ENCODE data around the gene AADACL4. TPM values are rescaled to one million over a fixed set of nuclear protein-coding genes. Genes with fewer than 3 reads are reported as not detected.
A peak's percentile ranks its signal among the peaks of the same experiment; 100 is the strongest.

The AADACL4 gene
- total and polyA plus RNA-seq, 2 experiments from 2014 or later, result not detected

- no peaks in the 10 kb centered on the region; the same call in 2 of the 3 replicates for H3K36me3 Mint-ChIP-seq (ENCODE audit: low read depth)
- Histone ChIP-seq H3K27ac (ENCODE audit: low read depth) (0 out of 2 replicates have a peak overlapping the region, but pooled peaks have one; percentile 50), H3K4me3 (peak overlapping the region; percentile 78), H3K4me2 (peak overlapping the region; percentile 98), H3K4me1 (ENCODE audit: insufficient read depth) (peaks cover 49% of the 10 kb centered on the region), H3K36me3 (ENCODE audit: insufficient read depth) (no peaks in the 10 kb centered on the region), H3F3A (replicated peaks; ENCODE audit: low read depth) (peaks cover 13% of the 10 kb centered on the region; the same call in 1 of the 2 replicates), H3K27me3 (ENCODE audit: insufficient read depth) (0 out of 2 replicates have a peak, but pooled peaks cover 3% of the 10 kb centered on the region), H3K9me2 (ENCODE audit: insufficient read depth) (no peaks in the 10 kb centered on the region), H2AFZ (no peak overlapping the region), H4K20me1 (replicated peaks; ENCODE audit: insufficient read depth) (peaks cover 6% of the 10 kb centered on the region; the same call in 1 of the 2 replicates), H3K79me2 (replicated peaks; ENCODE audit: insufficient read depth) (peaks cover 30% of the 10 kb centered on the region)
- H3K4me1 Mint-ChIP-seq, result peaks cover 48% of the 10 kb centered on the region
- H3K9me3 Mint-ChIP-seq, result no peaks in the 10 kb centered on the region; the same call in 2 of the 3 replicates
- ATAC-seq (peak; percentile 76), DNase-seq (ENCODE audit: low spot score) (peak; percentile 94)
- peak; percentile 11; the same call in 1 of the 2 replicates for TF ChIP-seq POLR2AphosphoS5 (IDR thresholded peaks at IDR 0.05; ENCODE audit: low read depth)
- no peak for TF ChIP-seq ZNF462 (CRISPR knock-in tag; IDR thresholded peaks at IDR 0.05)
- no peak for TF ChIP-seq STAT1 (IDR thresholded peaks at IDR 0.05; ENCODE audit: unreplicated experiment)
- TF ChIP-seq ZNF114 (CRISPR knock-in tag; IDR thresholded peaks at IDR 0.05), result no peak
- no peak; the same call in 1 of the 2 replicates for TF ChIP-seq CREB1 (CRISPR knock-in tag; IDR thresholded peaks at IDR 0.05; ENCODE audit: low read depth)
- TF ChIP-seq EZH2 (IDR thresholded peaks at IDR 0.05; ENCODE audit: low read depth, unreplicated experiment), result no peak
- peaks cover 25% of the 10 kb centered on the region for H3K27me3 Mint-ChIP-seq (ENCODE audit: insufficient read depth, low read depth, poor library complexity)
- no peak overlapping the region for H3K27ac Mint-ChIP-seq
- H3K4me3 Mint-ChIP-seq, result peak overlapping the region; percentile 77
Measured at GRCh38 chr1:12596007-12596821, 47.7 kb upstream of the AADACL4 start.

All from GM23338 (cell line).